Left kidney (tissue), 8 donors: ENCODE measurements around the gene BGN. TPM values are rescaled to one million over a fixed set of nuclear protein-coding genes. Genes with fewer than 3 reads are reported as not detected.
A peak's percentile ranks its signal among the peaks of the same experiment; 100 is the strongest.

Experiments used
- DNase-seq: peaks from one replicate; pipeline ENCODE4 v3.0.0-alpha.2; 2013
- long read RNA-seq, 8 donors: transcript quantifications; one replicate each; lab custom pipeline, GENCODE V29; 2026
- polyA plus RNA-seq: library from polyadenylated mRNA; unstranded; fragments of 120-200 nt; gene quantifications from one replicate; pipeline ENCODE4 v1.2.1, GENCODE V29; 2013; ENCODE audit not compliant: insufficient read length

The BGN gene
- 148 TPM for polyA plus RNA-seq
- long read RNA-seq, donor 1, transcript BGN-201 (8 exons, 2,402 nt) = major isoform, 53 of 133 reads
- long read RNA-seq, donor 1, partial matches to known transcripts = 80 of 133 reads
- long read RNA-seq, donor 1, other reads (novel, unspliced or antisense) = 0 of 133 reads
- long read RNA-seq, donor 2, transcript BGN-201 (8 exons, 2,402 nt) = major isoform, 49 of 78 reads
- long read RNA-seq, donor 2, partial matches to known transcripts = 29 of 78 reads
- long read RNA-seq, donor 2, other reads (novel, unspliced or antisense) = 0 of 78 reads
- long read RNA-seq, donor 3, transcript BGN-201 (8 exons, 2,402 nt) = major isoform, 21 of 109 reads
- long read RNA-seq, donor 3, partial matches to known transcripts = 88 of 109 reads
- long read RNA-seq, donor 3, other reads (novel, unspliced or antisense) = 0 of 109 reads
- long read RNA-seq, donor 4, partial matches to known transcripts = 5 of 6 reads
- long read RNA-seq, donor 4, other reads (novel, unspliced or antisense) = 0 of 6 reads
- long read RNA-seq, donor 5, transcript BGN-201 (8 exons, 2,402 nt) = major isoform, 28 of 28 reads
- long read RNA-seq, donor 5, partial matches to known transcripts = 0 of 28 reads
- long read RNA-seq, donor 5, other reads (novel, unspliced or antisense) = 0 of 28 reads
- long read RNA-seq, donor 6, transcript BGN-201 (8 exons, 2,402 nt) = major isoform, 34 of 52 reads
- long read RNA-seq, donor 6, partial matches to known transcripts = 18 of 52 reads
- long read RNA-seq, donor 6, other reads (novel, unspliced or antisense) = 0 of 52 reads
- long read RNA-seq, donor 7, transcript BGN-201 (8 exons, 2,402 nt) = major isoform, 38 of 158 reads
- long read RNA-seq, donor 7, partial matches to known transcripts = 120 of 158 reads
- long read RNA-seq, donor 7, other reads (novel, unspliced or antisense) = 0 of 158 reads
- long read RNA-seq, donor 8, transcript BGN-201 (8 exons, 2,402 nt) = major isoform, 13 of 54 reads
- long read RNA-seq, donor 8, partial matches to known transcripts = 41 of 54 reads
- long read RNA-seq, donor 8, other reads (novel, unspliced or antisense) = 0 of 54 reads

- DNase-seq = peak; percentile 31
These were observed at the start of gene BGN for GRCh38 chrX:153494541-153495361. TSS of gene BGN (plus strand) at chrX:153494980. CDS start at chrX:153504632, 9,652 bp downstream.

DNA sequence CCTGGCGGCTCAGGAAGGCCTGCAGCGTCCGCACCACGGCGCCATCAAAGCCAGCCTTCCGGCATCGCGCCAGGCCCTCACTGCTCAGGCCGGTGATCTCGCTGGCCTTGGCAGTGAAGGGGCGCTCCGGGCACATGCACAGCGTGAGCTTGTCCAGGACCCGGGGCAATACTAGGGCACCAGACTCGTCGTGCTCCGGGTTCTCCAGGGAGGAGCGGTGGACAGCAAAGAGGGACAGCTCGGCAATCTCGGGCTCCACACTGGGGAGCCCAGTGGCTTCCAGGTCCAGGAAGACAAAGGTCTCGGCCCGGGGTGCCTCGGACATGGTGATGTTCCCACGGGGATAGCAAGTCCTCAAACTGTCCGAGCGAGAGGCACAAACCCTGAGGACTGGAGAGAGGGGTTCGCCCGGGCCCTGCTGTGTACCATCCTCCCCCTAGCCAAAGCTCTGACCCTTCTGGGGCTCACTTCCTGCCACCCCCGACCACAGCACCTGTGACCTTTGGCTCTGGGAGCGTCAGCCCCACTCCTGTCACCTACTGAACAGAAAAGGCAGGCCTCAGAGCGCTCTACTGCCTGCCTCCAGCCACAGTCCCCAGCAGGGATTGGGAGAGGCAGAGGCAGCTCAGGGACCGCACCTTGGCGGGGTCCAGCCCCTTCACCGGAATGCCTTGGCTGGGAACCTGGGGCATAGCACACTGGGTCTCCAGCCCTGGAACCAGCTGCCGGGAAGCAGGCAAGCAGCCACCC lies 49.5 kb upstream of the BGN start:
- no peak for DNase-seq

DNA sequence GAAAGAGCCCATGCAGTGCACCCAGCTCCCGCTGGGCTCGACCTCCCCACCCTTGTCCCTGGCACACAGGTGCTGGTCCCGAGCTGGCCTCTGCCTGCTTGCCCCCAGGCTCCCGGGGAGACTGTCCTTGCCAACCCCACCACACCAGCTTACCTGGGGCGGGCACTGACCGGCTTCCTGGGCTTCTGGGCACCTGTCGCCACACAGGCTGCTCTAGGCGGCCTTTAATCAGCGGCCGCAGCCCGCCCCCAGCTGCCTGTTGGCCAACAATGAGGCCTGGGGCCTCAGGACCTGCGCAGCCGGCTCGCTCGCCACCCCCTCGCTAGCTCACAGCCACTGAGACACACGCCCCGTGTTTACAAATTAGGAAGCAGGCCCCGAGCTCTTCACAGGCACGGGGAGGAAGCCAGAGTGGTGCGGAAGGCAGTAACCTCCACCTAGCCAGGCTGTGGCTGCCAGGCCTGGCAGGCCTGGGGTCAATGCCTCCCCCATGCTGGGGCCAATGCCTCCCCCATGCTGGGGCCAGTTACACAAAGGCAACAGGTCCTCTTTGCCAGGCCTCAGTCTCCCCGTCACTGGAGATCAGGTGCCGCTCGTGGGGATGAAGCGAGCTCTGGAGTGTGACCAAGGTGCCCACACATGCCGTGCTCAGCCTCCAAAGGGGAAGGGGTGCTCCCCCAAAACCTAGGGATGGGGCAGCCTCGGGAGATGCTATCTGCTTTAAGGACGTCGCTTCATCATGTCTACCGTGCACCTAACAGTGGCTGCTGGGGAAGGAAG lies 48.7 kb upstream of the BGN start, which contains the start of gene TREX2:
TSS of gene TREX2 (minus strand) at position 201 of the 780 bp plus-strand sequence. CDS start 626 bp downstream, outside the sequence.
- DNase-seq = no peak

GRCh38 chrX:153446636-153446936 lies 48.2 kb upstream of the BGN start:
- DNase-seq = no peak

DNA sequence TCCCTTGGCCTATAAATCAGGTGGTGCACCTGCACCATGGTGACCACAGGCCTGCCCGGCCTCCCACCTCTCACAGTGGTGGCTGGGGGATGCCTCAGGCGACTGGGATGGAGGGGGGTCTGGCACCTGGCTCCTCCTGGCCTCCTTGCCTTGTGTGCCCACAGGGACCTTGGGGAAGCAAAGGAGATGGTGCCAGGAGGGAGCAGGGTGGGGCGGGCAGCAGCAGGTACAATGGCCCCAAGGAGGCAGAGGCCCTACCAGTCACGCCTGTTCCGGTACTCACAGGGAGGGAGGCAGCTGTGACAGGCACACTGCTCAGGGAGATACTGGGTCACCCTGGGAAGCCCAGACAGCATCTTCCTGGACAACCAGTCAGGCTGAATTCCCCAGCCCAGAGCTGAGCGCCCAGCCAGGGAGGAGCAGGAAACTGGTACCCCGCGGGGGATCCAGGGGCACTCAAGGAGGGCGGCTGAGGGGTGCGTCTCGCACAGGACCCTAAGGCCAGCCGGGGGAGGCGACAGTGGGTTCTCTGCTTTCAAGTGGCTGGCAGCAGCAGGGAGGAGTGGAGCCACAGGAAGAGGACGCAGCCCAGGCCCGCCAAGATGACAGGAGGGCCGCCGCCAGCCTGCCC lies 47.7 kb upstream of the BGN start:
- no peak for DNase-seq

- DNase-seq = no peak
These were observed 47.2 kb upstream of the BGN start for GRCh38 chrX:153447581-153447960.

GRCh38 chrX:153448556-153449367 lies 46.0 kb upstream of the BGN start:
- no peak for DNase-seq

- no peak for DNase-seq
These were observed 45.2 kb upstream of the BGN start for GRCh38 chrX:153449368-153450113.

DNA sequence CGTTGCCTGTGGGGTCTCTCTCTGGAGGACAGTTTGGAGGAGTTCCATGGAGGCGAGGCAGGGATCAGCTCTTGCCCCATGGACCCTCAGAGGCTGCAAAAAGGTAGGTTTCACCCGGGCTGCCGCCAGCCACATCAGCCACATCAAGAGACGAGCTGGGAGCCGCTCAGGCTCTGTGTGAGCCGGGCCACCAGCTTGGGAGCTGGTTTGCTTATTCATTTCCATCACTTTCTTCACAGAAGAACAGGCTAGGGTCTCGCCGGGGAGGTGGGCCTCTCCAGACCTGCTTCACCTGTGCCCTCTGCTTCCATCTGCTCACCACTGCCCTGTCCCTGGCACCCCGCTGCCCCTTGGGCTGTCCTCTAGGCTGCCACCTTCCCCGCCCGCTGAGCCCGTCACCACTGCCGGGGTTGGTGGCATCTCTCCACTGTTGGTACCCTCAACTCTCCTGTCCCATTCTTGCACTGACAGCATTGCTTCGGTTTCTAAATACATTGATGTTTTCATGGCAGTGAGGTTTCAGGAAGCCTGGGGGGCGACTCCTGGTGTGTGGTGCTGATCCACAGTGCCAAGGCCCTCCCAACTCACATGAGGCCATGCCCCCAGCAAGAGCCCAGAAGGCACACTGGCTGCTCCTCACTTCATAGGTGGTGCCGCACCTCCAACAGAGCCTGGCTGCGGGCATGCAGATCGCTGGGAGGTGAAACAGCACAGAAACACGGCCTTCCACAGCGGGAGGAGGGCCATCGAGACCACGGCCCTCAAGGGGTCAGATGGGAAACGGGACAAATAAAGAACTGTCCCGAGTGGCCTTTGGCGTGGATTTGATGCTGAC lies 44.4 kb upstream of the BGN start:
- no peak for DNase-seq

GRCh38 chrX:153450949-153451277 lies 43.9 kb upstream of the BGN start:
- DNase-seq = no peak

DNA sequence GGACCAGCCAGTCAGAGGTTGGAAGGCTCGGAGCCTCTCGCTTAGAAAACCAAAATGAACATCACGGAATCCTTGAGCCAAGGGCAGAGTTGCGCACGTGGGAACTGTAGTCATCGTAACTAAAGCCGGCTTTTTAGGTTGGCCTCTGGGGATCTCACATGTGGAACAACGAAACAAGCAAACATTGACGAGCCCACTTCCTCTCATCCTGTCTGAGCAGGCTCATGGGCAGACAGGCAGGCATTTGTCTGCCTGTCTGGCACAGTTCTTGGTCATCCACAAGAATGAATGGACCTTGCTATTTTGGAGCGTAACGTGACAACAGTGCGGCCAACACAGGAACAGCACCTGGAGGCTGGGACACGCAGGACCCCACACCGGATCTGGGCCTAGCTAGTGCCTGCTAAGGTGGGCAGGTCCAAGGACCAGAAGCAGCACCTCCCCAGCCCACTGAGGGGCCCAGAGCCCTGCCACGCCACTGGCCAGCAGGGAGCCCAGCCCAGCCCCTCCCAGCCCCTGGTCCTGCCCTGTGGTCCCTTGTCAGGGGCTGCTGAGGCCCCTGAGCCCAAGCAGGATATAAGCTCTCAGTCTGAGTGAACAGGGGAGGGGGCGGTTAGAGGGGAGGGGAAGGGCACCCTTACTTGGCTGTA lies 39.8 kb upstream of the BGN start:
- DNase-seq = no peak

GRCh38 chrX:153455571-153455970 lies 39.2 kb upstream of the BGN start:
- no peak for DNase-seq

GRCh38 chrX:153456161-153456560 lies 38.6 kb upstream of the BGN start:
- no peak for DNase-seq

DNA sequence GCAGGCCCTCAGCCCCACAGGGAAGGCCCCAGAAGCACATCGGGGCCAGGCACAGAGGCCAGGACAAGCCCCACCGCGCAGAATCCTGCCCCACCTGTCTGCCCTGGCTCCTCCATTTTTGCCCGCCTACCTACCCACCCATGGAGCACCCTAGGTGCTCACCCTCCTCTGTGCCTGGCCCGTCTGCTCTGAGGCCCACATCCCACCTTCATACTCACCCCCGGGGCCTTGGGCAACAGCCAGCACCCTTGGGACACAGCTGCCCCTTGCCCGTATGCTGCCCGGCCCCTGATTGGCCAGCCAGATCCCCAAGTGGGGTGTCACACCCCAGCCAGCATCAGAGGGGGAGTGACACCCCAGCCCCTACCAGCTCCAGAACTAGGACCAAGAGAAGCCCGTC lies 38.1 kb upstream of the BGN start:
- DNase-seq = no peak

DNA sequence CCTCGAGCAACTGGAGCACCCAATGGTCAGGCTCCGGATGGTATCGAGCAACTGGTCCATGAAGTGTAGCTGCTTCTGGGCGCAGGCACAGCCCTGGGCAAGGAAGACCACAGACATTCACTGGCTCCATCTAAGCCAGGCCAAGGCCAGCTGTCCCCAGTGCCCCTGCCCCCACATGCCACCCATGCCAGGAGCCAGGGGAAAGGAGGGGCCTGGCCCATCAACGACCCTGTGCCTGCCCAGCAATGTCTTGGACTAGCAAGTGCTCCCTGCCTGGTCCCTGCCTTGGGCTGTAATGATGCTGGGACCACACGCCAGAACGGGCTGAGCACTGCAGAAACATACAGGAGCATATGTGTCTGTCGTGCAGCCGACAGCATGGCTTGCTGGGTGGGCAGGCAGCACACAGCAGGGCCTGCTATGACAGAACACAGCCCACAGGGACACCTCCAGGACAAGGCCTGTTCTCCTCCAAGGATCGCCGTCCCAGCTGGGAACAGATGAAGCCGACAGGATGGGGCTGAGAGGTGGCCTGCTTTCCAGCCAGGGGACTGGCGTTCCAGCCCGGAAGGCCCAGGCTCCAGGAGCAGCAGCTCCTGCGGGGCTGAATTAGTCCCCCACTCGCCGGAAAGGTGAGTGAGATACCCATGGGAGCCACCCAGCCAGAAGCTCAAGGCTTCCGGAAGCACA lies 37.5 kb upstream of the BGN start:
- DNase-seq = no peak

DNA sequence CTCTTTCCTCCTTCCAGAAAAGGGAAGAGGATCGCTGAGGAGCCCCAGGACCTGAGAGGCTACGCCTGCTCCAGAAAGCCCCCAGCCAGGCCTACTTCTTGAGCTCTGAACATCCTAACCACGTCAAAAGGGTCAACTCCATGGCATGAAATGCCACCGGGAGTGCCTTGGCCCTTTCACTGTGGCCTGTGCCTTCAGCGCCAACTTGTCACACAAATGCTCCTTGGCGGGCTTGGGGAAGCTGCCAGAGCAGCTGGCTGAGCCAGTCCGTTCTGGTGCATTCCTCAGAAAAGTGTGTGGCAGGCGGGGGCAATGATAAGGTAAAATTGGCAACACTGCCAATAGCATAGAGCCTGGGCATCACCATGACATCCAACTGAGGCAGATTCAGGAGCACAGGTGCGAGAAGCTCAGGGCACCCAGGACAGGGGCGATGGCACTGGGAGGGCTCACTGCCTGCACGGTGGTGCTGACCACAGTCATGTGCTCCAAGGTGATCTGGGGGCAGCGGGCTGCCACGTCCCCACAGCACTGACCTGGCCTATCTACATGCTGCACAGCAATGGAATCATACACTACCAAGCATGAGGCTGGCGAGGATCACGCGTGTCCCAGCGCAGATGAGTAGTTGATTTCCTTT lies 36.8 kb upstream of the BGN start:
- DNase-seq = no peak
